Natural killer cell treated with Interleukin-12 subunit alpha and Interleukin-12 subunit beta and Interleukin-15 and Interleukin-18, amount 100 ng/mL, for 72 hours (primary cell): ENCODE measurements around the gene PURB. TPM values are rescaled to one million over a fixed set of nuclear protein-coding genes. Genes with fewer than 3 reads are reported as not detected.
"Not testable (repeated sequence)": the region's sequence is repeated elsewhere in the genome, so short reads cannot be mapped to it uniquely, and the experiment has no call there.

ENCODE experiments used
- ATAC-seq, 2 donors: fragments of 150-1000 bp; cut with Tn5 transposase in 1 of 2; sonication (Bioruptor Pico), chemical (Tn5 transposase) in 1 of 2; 2 replicates each; pipeline ENCODE4 v1.10.0; 2021
- DNase-seq: peaks from one replicate; pipeline ENCODE4 v3.0.0; 2022; ENCODE audit warnings: low spot score
- H3K27ac Mint-ChIP-seq, 2 donors: 1 replicate in 1 of 2; 2 replicates in 1 of 2; pipeline ENCODE4 v1.8.0; 2022; ENCODE audit warnings: mixed read lengths in 2 of 2, mild to moderate bottlenecking in 1 of 2, moderate library complexity in 1 of 2
- H3K27me3 Mint-ChIP-seq, 2 donors: 1 replicate in 1 of 2; 2 replicates in 1 of 2; pipeline ENCODE4 v1.8.0; 2022; ENCODE audit warnings: mixed read lengths in 2 of 2
- H3K36me3 Mint-ChIP-seq: one replicate; pipeline ENCODE4 v1.8.0; 2022; ENCODE audit warnings: mixed read lengths
- H3K4me1 Mint-ChIP-seq, 2 donors: 1 replicate in 1 of 2; 2 replicates in 1 of 2; pipeline ENCODE4 v1.8.0; 2022; ENCODE audit warnings: low read depth in 2 of 2, mixed read lengths in 2 of 2, mild to moderate bottlenecking in 1 of 2
- H3K4me3 Mint-ChIP-seq: one replicate; pipeline ENCODE4 v1.8.0; 2022; ENCODE audit warnings: mixed read lengths
- H3K9me3 Mint-ChIP-seq: 2 replicates; pipeline ENCODE4 v1.8.0; 2022; ENCODE audit warnings: mixed read lengths
- total RNA-seq, 2 donors: library from RNA; stranded (reverse); gene quantifications; one replicate each; pipeline ENCODE4 v1.2.3, GENCODE V29; 2022

The PURB gene
- 10 to 100 TPM; 39.1 to 41.8 TPM for total RNA-seq

DNA sequence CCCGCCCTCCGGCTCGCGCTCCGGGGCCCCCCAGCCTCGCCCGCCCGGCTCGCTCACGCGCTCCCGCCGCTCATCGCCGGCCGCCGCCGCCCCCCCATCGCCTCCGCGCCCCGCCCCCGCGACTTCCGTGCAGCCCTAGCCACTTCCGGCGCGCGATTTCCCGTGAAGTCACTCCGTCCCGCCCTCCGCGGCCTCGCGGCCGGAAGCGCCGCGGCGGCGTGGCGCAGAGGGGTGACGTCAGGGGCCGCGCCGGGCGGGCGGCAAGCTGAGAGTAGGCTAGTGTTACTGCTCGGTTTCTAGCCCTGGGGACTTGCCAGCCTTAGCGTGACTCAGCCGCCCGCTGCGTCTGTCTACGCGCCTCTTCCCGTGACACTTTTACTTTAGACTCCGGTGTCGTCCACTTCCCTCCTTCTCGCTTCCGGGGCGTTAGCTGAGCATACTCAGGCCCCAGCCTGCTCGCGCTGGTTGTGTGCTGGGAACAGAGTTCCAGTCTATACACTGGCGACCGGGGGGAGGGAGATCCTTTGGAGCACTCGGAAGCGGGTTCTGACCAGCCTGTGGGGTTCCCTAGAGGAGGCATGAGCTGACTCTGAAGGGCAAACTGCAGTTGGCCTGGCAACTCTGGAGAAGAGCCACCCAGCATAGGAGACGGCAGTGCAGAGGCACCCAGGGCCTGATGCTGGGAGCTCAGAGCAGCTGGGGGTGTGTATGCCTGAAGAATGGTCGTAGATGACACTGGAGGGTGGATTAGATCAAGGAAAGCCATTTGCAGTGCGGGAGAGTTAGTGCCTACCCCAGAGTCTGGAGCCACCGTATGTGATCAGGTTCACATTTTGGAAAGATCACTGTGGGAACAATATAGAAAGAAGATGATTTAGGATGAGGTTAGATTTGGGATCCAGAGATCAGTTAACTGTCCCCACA is at the start of gene PURB:
Gene PURB, minus strand, starts transcription at position 137 of the 924 bp plus-strand sequence. CDS start 182 bp downstream, outside the sequence.
- peak; percentile 98 for DNase-seq
- Mint-ChIP-seq H3K4me1 (peaks cover 37 to 55% of the 10 kb centered on the region in 2 donors), H3K4me3 (peak within 1 kb of the TSS; percentile 100), H3K36me3 (peaks cover 13% of the 10 kb centered on the region), H3K9me3 (no peaks in the 10 kb centered on the region), H3K27ac (peak within 1 kb of the TSS; percentile 100), H3K27me3 (no peaks in the 10 kb centered on the region)
- peak; percentile 95 to 97 for ATAC-seq

DNA sequence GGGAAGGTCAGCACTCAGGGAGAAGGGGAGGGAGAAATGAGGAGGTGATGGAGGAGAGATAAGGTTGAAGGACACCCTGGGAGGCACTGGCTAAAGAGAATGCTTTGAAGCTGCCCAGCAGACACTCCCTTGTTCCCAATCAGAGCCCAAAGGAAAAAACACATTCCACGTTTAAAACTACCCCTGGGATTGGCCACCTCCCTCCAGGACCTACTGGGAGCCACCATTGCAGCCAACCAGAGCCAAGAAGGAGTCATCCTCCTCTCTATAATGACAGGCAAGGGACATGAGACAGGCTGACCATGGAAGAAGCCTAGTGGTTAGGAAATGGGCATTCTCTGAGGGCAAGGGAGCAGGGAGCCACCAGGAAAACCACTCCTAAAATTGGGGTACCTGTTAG is 49.7 kb upstream of the PURB start:
- H3K4me3 Mint-ChIP-seq = no peak overlapping the region
- DNase-seq (no peak), ATAC-seq (no peak)
- peaks cover 6 to 8% of the 10 kb centered on the region in 2 donors for H3K27me3 Mint-ChIP-seq
- H3K4me1 Mint-ChIP-seq = peaks cover 5 to 13% of the 10 kb centered on the region in 2 donors
- no peaks in the 10 kb centered on the region for H3K36me3 Mint-ChIP-seq
- no peak overlapping the region for H3K27ac Mint-ChIP-seq
- H3K9me3 Mint-ChIP-seq = no peaks in the 10 kb centered on the region

DNA sequence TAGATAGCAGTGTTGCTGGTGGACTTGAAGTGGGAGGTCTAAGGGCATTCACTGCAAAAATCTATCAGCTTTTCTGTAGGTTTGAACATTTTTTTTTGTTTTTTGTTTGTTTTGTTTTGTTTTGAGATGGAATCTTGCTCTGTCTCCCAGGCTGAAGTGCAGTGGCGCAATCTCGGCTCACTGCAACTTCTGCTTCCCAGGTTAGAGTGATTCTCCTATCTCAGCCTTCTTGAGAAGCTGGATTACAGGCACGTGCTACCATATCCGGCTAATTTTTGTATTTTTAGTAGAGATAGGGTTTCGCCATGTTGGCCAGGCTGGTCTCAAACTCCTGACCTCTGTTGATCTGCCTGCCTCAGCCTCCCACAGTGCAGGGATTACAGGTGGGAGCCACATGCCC is 49.2 kb upstream of the PURB start:
- DNase-seq, H3K27ac Mint-ChIP-seq, H3K4me3 Mint-ChIP-seq, H3K9me3 Mint-ChIP-seq, H3K36me3 Mint-ChIP-seq, ATAC-seq: not testable (repeated sequence)
- Mint-ChIP-seq H3K27me3 (peaks cover 6 to 13% of the 10 kb centered on the region in 2 donors), H3K4me1 (peaks cover 5 to 13% of the 10 kb centered on the region in 2 donors)

DNA sequence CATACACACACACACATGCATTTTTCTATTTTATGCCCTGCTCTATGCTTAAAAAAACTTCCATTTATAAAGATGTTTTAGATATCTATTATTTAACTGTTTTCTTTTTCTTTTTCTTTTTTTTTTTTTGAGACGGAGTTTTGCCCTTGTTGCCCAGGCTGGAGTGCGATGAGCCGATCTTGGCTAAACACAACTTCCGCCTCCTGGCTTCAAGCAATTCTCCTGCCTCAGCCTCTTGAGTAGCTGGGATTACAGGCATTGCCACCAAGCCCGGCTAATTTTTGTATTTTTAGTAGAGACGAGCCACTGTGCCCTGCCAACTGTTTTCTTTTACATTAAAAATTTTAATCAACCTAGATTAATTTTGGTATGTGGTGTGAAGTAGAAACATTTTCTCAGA is 45.6 kb upstream of the PURB start:
- no peak for DNase-seq
- no peak overlapping the region for H3K4me3 Mint-ChIP-seq
- peaks cover 2 to 7% of the 10 kb centered on the region in 2 donors for H3K27me3 Mint-ChIP-seq
- ATAC-seq = no peak
- peaks cover under 1 to 5% of the 10 kb centered on the region in 2 donors for H3K4me1 Mint-ChIP-seq
- H3K9me3 Mint-ChIP-seq = no peaks in the 10 kb centered on the region
- H3K36me3 Mint-ChIP-seq = no peaks in the 10 kb centered on the region
- H3K27ac Mint-ChIP-seq = no peak overlapping the region

DNA sequence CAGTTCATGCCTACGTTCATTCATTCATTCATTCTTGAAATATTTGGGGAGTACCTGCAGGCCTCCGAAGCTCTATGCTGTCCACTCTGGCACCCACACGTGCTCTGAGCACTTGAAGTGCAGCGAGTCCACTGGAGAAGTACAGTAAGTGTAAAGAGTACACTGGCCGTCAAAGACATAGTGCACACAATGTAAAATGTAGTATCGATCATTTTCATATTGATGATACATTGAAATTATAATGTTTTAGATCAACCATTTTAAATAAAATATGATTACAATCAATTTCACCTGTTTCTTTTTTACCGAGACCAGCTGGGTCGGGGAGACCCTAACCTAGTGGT is 37.0 kb upstream of the PURB start:
- Mint-ChIP-seq H3K4me1 (peaks cover 2 to 5% of the 10 kb centered on the region in 2 donors), H3K27ac (peak overlapping the region in 1 of 2 donors; percentile 14), H3K36me3 (no peaks in the 10 kb centered on the region), H3K27me3 (no peaks in the 10 kb centered on the region), H3K9me3 (no peaks in the 10 kb centered on the region), H3K4me3 (no peak overlapping the region)
- ATAC-seq (peak; percentile 39 to 51), DNase-seq (no peak)

DNA sequence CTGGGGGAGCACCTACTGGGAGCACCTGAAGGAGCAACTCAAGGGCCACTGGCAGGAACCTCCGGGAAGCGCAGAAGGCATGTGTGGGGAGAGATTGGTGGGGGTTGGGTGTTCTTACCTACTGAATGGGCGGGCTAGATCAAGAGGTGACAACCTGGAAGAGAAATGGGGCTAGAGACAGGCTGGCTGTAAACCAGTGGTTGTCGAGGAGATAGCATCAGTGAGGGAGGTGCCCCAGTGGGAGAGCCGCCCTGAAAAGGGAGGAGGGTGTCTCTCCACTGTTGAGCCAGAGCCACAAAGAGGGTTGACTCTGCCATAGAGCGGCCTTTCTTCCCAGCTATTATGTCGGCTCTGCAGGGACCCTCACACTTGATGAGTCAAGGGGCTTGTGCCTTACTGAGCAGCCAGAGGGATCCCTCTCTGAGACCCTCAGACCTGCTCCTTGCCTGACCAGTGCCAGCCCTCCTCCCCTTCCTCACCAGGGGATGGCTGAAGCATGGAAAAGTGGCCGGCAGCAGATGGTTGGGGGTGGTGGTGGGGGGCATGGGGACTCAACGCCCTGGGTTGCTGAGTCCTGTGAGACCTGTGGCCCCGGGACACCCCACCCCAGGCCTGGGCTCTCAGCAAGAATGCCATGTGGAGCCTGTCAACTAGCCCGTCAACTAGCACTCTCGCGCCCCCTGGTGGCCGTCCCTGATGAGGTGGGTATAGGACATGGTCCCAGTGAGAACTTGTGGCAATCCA is 36.4 kb upstream of the PURB start:
- Mint-ChIP-seq H3K27me3 (no peaks in the 10 kb centered on the region), H3K9me3 (no peaks in the 10 kb centered on the region), H3K4me1 (peaks cover 2 to 5% of the 10 kb centered on the region in 2 donors), H3K36me3 (no peaks in the 10 kb centered on the region), H3K4me3 (no peak overlapping the region), H3K27ac (peak overlapping the region in 1 of 2 donors; percentile 14)
- DNase-seq = peak; percentile 92
- peak; percentile 94 to 96 for ATAC-seq

DNA sequence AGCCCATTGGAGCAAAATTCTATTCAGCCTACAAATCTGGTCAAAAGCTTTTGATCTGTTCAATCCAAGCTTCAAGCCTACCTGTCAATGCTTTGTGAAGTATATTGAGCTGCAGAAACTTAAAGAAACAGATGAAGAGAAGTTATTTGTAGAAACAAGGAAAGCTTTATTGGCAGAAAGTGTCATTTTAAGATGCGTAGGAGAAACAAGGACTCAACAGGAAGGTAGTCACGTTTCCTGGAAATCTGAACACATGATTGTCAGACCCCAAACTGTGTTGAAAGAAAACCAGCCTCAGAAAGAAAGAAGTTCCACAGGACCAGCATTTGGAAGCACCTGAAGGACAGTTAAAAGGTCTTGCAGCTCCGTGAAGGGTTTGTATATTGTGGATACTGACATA is 34.8 kb upstream of the PURB start:
- no peaks in the 10 kb centered on the region for H3K9me3 Mint-ChIP-seq
- H3K4me3 Mint-ChIP-seq = no peak overlapping the region
- no peaks in the 10 kb centered on the region for H3K27me3 Mint-ChIP-seq
- H3K36me3 Mint-ChIP-seq = no peaks in the 10 kb centered on the region
- no peak for DNase-seq
- no peak for ATAC-seq
- peaks cover 4 to 5% of the 10 kb centered on the region in 2 donors for H3K4me1 Mint-ChIP-seq
- peak overlapping the region in 1 of 2 donors; percentile 42 for H3K27ac Mint-ChIP-seq

DNA sequence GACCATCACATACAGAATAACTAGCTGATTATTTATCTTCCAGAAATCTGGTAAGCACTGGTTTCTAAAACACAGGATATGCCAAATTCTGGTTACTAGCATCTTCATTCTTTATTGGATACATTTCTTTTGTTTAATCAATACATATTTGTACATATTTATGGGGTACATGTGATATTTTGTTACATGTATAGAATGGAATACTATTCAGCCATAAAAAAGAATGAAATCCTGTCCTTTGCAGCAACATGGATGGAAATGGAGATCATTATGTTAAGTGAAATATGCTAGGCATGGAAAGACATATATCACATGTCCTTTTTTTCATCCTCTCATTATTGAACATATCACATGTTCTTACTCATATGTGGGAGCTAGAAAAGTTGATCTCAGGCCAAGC is 32.7 kb upstream of the PURB start:
- H3K36me3 Mint-ChIP-seq = no peaks in the 10 kb centered on the region
- H3K27ac Mint-ChIP-seq = no peak overlapping the region
- no peak for DNase-seq
- no peak for ATAC-seq
- H3K4me1 Mint-ChIP-seq = peaks cover 5 to 12% of the 10 kb centered on the region in 2 donors
- H3K9me3 Mint-ChIP-seq = no peaks in the 10 kb centered on the region
- no peak overlapping the region for H3K4me3 Mint-ChIP-seq
- H3K27me3 Mint-ChIP-seq = no peaks in the 10 kb centered on the region

DNA sequence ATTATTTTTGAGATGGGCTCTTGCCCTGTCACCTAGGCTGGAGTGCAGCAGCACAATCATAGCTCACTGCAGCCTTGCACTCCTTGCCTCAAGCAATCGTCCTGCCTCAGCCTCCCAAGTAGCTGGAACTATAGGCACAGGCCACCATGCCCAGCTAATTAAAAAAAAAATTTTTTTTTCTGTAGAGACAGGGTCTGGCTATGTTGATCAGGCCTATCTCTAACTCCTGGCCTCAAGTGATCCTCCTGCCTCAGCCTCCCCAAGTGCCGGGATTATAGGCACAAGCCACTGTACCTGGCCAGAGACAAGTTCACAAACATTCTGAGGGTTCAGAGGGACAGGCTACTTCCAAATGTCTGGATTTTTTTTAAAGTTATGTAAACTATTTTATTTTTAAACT is 32.1 kb upstream of the PURB start:
- Mint-ChIP-seq H3K9me3 (no peaks in the 10 kb centered on the region), H3K27me3 (no peaks in the 10 kb centered on the region), H3K4me3 (no peak overlapping the region), H3K27ac (no peak overlapping the region), H3K4me1 (peaks cover 5 to 12% of the 10 kb centered on the region in 2 donors), H3K36me3 (no peaks in the 10 kb centered on the region)
- ATAC-seq (no peak), DNase-seq (no peak)

DNA sequence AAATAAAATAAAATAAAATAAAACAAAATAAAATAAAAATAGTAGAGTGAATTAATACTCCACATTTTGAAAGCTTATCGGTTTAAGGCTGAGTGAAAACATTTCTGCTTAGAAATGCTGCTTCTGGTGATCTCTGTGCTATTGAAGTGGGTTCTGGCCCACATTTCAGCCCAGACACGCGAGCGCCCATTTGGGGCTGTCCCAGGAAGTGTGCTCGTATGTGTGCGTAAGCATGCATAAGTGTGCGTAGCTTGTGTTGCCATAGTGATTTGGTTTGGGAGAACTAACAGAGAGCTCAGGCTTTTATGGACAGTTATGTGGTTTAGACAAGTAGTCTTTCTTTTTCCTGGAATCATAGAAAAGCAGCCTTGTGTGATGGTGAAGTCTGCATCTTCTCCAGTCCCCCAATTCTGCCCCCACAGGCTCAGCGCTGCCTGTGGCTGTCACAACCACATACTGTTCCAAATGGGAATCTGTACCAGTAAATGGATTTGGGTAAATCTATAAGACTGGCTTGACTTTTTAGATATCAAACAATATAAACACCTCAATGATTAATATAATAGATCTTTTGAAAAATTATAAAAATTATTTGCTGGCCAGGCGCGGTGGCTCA is 29.8 kb upstream of the PURB start:
- DNase-seq (peak; percentile 78), ATAC-seq (peak; percentile 93 to 97)
- no peaks in the 10 kb centered on the region for H3K36me3 Mint-ChIP-seq
- H3K27me3 Mint-ChIP-seq = no peaks in the 10 kb centered on the region
- H3K27ac Mint-ChIP-seq = peak overlapping the region; percentile 74 to 83
- peak overlapping the region; percentile 54 for H3K4me3 Mint-ChIP-seq
- H3K4me1 Mint-ChIP-seq = peaks cover 2 to 12% of the 10 kb centered on the region in 2 donors
- no peaks in the 10 kb centered on the region for H3K9me3 Mint-ChIP-seq

DNA sequence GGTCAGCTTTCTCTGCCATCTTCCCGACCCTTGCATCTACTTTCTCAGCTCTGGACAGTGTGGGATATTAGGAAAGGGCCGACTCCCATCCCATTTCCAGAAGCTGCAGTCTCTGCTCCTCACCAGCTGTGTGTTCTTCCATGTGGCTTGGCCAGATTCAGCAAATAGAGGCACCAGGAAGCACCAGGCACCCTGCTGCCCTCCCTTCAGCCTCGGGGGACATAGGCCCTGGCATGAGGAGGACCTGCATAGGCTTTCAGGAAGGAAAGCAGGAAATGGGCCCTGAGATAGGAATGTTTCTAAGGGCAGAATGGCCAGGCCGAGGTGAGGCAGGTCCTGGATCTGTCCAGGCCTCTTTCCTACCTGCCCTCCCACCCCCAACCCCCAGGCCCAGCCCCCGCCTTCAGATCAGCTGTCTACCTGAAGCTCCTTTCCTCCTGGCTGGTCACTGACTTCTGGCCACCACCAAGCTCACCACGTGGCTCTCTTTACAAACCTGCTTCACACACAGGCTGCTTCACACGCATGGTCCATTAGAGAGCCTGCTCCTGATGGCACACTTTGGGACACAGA is 27.5 kb upstream of the PURB start:
- ATAC-seq (no peak), DNase-seq (no peak)
- Mint-ChIP-seq H3K27me3 (no peaks in the 10 kb centered on the region), H3K9me3 (no peaks in the 10 kb centered on the region), H3K36me3 (no peaks in the 10 kb centered on the region), H3K27ac (peak overlapping the region; percentile 5 to 83), H3K4me1 (peaks cover 0 to 14% of the 10 kb centered on the region in 2 donors), H3K4me3 (no peak overlapping the region)

DNA sequence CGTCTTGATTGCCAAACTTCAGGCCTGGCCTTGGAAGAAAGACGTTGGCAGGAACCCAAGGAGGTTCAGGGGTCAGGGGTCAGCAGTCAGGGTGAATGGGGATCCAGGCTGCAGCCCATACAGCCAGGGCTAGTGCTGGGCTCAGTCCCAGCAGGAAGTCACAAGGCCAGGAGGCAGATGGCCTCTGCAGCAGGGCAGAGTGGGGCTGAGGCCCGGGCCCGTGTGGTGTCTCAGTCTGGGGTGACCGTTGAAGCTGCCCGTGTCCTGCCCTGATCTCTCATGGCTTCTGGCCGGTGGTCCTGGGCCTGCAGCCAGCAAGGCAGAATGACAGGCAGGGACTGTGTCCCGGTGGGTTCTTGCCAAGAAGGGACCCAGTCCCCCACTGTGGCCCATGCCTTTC is 26.6 kb upstream of the PURB start:
- no peaks in the 10 kb centered on the region for H3K27me3 Mint-ChIP-seq
- ATAC-seq = no peak
- H3K4me3 Mint-ChIP-seq = no peak overlapping the region
- H3K4me1 Mint-ChIP-seq = peaks cover 0 to 18% of the 10 kb centered on the region in 2 donors
- no peak for DNase-seq
- H3K9me3 Mint-ChIP-seq = no peaks in the 10 kb centered on the region
- no peaks in the 10 kb centered on the region for H3K36me3 Mint-ChIP-seq
- H3K27ac Mint-ChIP-seq = no peak overlapping the region

DNA sequence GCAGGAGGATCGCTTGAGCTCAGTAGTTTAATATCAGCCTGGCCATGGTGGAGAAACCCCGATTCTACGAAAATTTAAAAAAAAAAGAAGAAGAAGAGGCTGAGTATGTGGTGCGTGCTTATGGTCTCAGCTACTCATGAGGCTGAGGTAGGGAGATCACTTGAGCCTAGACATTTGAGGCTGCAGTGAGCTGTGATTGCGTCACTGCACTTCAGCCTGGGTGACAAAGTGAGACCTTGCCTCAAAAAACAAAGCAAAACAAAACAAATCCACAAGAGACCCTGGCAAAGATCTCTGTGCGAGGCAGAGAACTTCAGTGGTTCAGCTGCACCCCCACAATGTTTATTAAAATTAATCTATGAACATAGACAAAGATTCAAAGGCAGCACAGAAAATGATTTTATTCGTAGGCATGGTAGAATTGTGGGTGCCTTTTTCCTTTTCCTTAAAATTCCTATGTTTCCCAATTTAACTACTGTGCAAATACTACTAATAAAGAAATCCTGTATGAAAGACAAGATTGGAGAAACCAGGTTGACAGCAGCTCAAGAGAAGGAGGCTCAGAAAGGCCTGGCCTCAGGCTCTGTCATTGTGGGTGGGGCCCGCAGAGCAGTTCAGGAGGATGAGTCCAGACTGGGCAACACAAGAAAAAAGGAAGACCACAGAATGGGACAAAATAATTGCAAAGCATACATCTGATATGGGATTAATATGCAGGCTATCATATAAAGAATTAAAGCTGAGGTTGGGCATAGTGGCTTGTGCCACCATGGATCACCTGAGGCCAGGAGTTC is 24.5 kb upstream of the PURB start:
- Mint-ChIP-seq H3K9me3 (no peaks in the 10 kb centered on the region), H3K4me3 (no peak overlapping the region), H3K27ac (peak overlapping the region in 1 of 2 donors; percentile 29), H3K36me3 (no peaks in the 10 kb centered on the region), H3K4me1 (peaks cover 0 to 16% of the 10 kb centered on the region in 2 donors), H3K27me3 (no peaks in the 10 kb centered on the region)
- no peak for ATAC-seq
- no peak for DNase-seq
